H9 (cell line): Measurements from ENCODE around the gene CATSPERB. TPM values are rescaled to one million over a fixed set of nuclear protein-coding genes. Genes with fewer than 3 reads are reported as not detected.

Experiments
- DNase-seq: peaks from one replicate; pipeline ENCODE4 v3.0.0-alpha.2; 2017
- H2AFZ ChIP-seq: one replicate; pipeline ENCODE4 v1.6.1; 2013; ENCODE audit warnings: mild to moderate bottlenecking, low read length, control low read depth, moderate library complexity
- H2AK5ac ChIP-seq: 2 replicates; pipeline ENCODE4 v1.6.1; 2013; ENCODE audit warnings: low read length, control low read depth, mixed read lengths; ENCODE audit not compliant: insufficient read length
- H2BK120ac ChIP-seq: one replicate; pipeline ENCODE4 v1.6.1; 2013; ENCODE audit warnings: low read depth, mild to moderate bottlenecking, low read length, control low read depth, inconsistent platforms; ENCODE audit not compliant: poor library complexity, severe bottlenecking
- H2BK12ac ChIP-seq: 2 replicates; pipeline ENCODE4 v1.6.1; 2013; ENCODE audit warnings: low read length, control low read depth, mixed read lengths, low read depth; ENCODE audit not compliant: insufficient read length
- H2BK15ac ChIP-seq: 2 replicates; pipeline ENCODE4 v1.6.1; 2013; ENCODE audit warnings: low read depth, low read length, control low read depth
- H2BK20ac ChIP-seq: one replicate; pipeline ENCODE4 v1.6.1; 2013; ENCODE audit warnings: low read depth, mild to moderate bottlenecking, low read length, control low read depth, inconsistent platforms; ENCODE audit not compliant: poor library complexity, severe bottlenecking
- H2BK5ac ChIP-seq: 2 replicates; pipeline ENCODE4 v1.6.1; 2013; ENCODE audit warnings: low read length, control low read depth, mixed read lengths; ENCODE audit not compliant: insufficient read length
- H3K14ac ChIP-seq: 2 replicates; pipeline ENCODE4 v1.6.1; 2013; ENCODE audit warnings: low read length, control low read depth; ENCODE audit not compliant: insufficient read depth
- H3K18ac ChIP-seq: 2 replicates; pipeline ENCODE4 v1.6.1; 2013; ENCODE audit warnings: low read depth, mild to moderate bottlenecking, mixed read lengths, low read length, control low read depth; ENCODE audit not compliant: insufficient read length
- H3K23ac ChIP-seq: 2 replicates; pipeline ENCODE4 v1.6.1; 2013; ENCODE audit warnings: low read length, control low read depth, mixed read lengths, low read depth; ENCODE audit not compliant: insufficient read length
- H3K23me2 ChIP-seq: 2 replicates; pipeline ENCODE4 v1.6.1; 2013; ENCODE audit warnings: low read depth, mild to moderate bottlenecking, mixed read lengths, low read length, control low read depth; ENCODE audit not compliant: insufficient read length, poor library complexity, severe bottlenecking
- H3K27ac ChIP-seq: 2 replicates; pipeline ENCODE4 v1.5.1; 2013; ENCODE audit warnings: low read length, control low read depth, mixed read lengths, low read depth; ENCODE audit not compliant: insufficient read length
- H3K27me3 ChIP-seq: 2 replicates; pipeline ENCODE4 v1.6.1; 2013; ENCODE audit warnings: low read length, control low read depth, inconsistent platforms; ENCODE audit not compliant: insufficient read depth
- H3K4ac ChIP-seq: 2 replicates; pipeline ENCODE4 v1.6.1; 2013; ENCODE audit warnings: low read depth, mild to moderate bottlenecking, control low read depth, inconsistent platforms, low read length, moderate library complexity
- H3K4me1 ChIP-seq: 2 replicates; pipeline ENCODE4 v1.6.1; 2013; ENCODE audit warnings: low read length, control low read depth, inconsistent platforms; ENCODE audit not compliant: insufficient read depth
- H3K4me2 ChIP-seq: 2 replicates; pipeline ENCODE4 v1.6.1; 2013; ENCODE audit warnings: low read length, control low read depth, mixed read lengths; ENCODE audit not compliant: insufficient read length, insufficient read depth
- H3K56ac ChIP-seq: 2 replicates; pipeline ENCODE4 v1.6.1; 2013; ENCODE audit warnings: low read depth, mild to moderate bottlenecking, mixed read lengths, low read length, control low read depth; ENCODE audit not compliant: insufficient read length
- H3K79me1 ChIP-seq: 2 replicates; pipeline ENCODE4 v1.6.1; 2013; ENCODE audit warnings: low read depth, mild to moderate bottlenecking, moderate library complexity, low read length, control low read depth, inconsistent platforms; ENCODE audit not compliant: insufficient read depth, poor library complexity, severe bottlenecking
- H3K79me2 ChIP-seq: 2 replicates; pipeline ENCODE4 v1.6.1; 2013; ENCODE audit warnings: low read length, control low read depth, inconsistent platforms; ENCODE audit not compliant: insufficient read depth
- H3K9ac ChIP-seq: 2 replicates; pipeline ENCODE4 v1.6.1; 2013; ENCODE audit warnings: low read length, control low read depth, mixed read lengths; ENCODE audit not compliant: insufficient read length; ENCODE audit errors: extremely low read depth
- H3K9me3 ChIP-seq: one replicate; pipeline ENCODE4 v1.6.1; 2013; ENCODE audit warnings: low read depth, low read length, inconsistent platforms; ENCODE audit not compliant: control insufficient read depth
- H3T11ph ChIP-seq: one replicate; pipeline ENCODE4 v1.6.1; 2013; ENCODE audit warnings: mild to moderate bottlenecking, low read length, control low read depth, inconsistent platforms
- H4K20me1 ChIP-seq: one replicate; pipeline ENCODE4 v1.6.1; 2013; ENCODE audit not compliant: control insufficient read depth, insufficient read length, insufficient read depth
- H4K5ac ChIP-seq: 2 replicates; pipeline ENCODE4 v1.6.1; 2013; ENCODE audit warnings: low read depth, mild to moderate bottlenecking, mixed read lengths, low read length, control low read depth; ENCODE audit not compliant: insufficient read length
- H4K8ac ChIP-seq: replicated peaks from 2 replicates; pipeline ENCODE4 v1.6.1; 2013; ENCODE audit warnings: low read length, control low read depth, mixed read lengths, low read depth; ENCODE audit not compliant: insufficient read length
- H4K91ac ChIP-seq: 2 replicates; pipeline ENCODE4 v1.6.1; 2013; ENCODE audit warnings: low read depth, mild to moderate bottlenecking, moderate library complexity, mixed read lengths, low read length, control low read depth; ENCODE audit not compliant: insufficient read length
- H3K27ac Mint-ChIP-seq, 3 experiments: 2 replicates in 2 of 3; 3 replicates in 1 of 3; pipeline ENCODE4 v1.8.0; 2020 to 2021; ENCODE audit warnings: mixed read lengths in 3 of 3, mild to moderate bottlenecking in 1 of 3, moderate library complexity in 1 of 3
- H3K27me3 Mint-ChIP-seq: 2 replicates; pipeline ENCODE4 v1.8.0; 2021; ENCODE audit warnings: low read depth, mild to moderate bottlenecking, moderate library complexity, mixed read lengths
- H3K36me3 Mint-ChIP-seq, 3 experiments: 2 replicates in 2 of 3; 3 replicates in 1 of 3; pipeline ENCODE4 v1.8.0; 2020 to 2021; ENCODE audit warnings: low read depth in 3 of 3, mixed read lengths in 3 of 3; ENCODE audit not compliant: insufficient read depth in 1 of 3
- H3K4me1 Mint-ChIP-seq, 2 experiments: 2 replicates each; pipeline ENCODE4 v1.8.0; 2020; ENCODE audit warnings: mixed read lengths in 2 of 2
- H3K4me3 Mint-ChIP-seq, 2 experiments: 2 replicates in 1 of 2; 3 replicates in 1 of 2; pipeline ENCODE4 v1.8.0; 2020 to 2021; ENCODE audit warnings: mild to moderate bottlenecking in 2 of 2, mixed read lengths in 2 of 2, moderate library complexity in 1 of 2
- H3K9me3 Mint-ChIP-seq, 2 experiments: 2 replicates in 1 of 2; 3 replicates in 1 of 2; pipeline ENCODE4 v1.8.0; 2020; ENCODE audit warnings: mild to moderate bottlenecking in 2 of 2, mixed read lengths in 2 of 2, moderate library complexity in 1 of 2
- CTCF ChIP-seq: fragments of 200-600 bp; sonication (generic); conservative IDR thresholded peaks from 3 replicates; pipeline ENCODE4 v1.8.0; 2021; ENCODE audit warnings: antibody characterized with exemption, mild to moderate bottlenecking
- WGBS: extraction: QIAGEN DNeasy Blood & Tissue Kit; methylation state at CpG from one replicate; pipeline ENCODE4 v1.1.7; 2013; ENCODE audit warnings: missing lambda C conversion rate, low lambda C conversion rate, mixed read lengths; ENCODE audit not compliant: insufficient read length; ENCODE audit errors: extremely low coverage; 5-methylcytosine and 5-hydroxymethylcytosine counted together
- total RNA-seq: library from RNA; stranded (reverse); gene quantifications from 2 replicates; pipeline ENCODE4 v1.2.1, GENCODE V29; 2021

CATSPERB gene
- total RNA-seq, 1 experiment from 2014 or later = 0.48 TPM

DNA sequence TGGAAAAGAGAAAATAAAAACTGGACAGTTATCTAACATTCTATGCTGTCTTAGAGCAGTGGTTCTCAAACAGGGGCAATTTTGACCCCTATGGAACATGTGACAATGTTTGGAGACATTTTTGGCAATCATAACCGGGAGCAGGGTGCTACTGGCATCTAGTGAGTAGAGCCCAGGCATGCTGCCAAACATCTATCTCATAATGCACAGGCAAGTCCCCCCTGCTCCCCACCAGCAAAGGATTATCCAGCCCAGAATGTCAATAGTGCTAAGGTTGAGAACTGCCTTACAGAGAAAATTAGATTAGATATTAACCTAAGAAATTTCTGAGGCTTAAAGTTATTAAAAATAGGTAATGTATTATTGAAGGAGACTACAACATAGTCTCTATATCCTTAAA, 22.9 kb upstream of the CATSPERB start:
- TF ChIP-seq CTCF = no peak
- no peak overlapping the region for H4K91ac ChIP-seq
- DNase-seq = no peak
- no peaks in the 10 kb centered on the region for H3K9me3 ChIP-seq
- H2BK12ac ChIP-seq = no peak overlapping the region
- H3T11ph ChIP-seq = no peak overlapping the region
- Mint-ChIP-seq H3K9me3 (no peaks in the 10 kb centered on the region), H3K27me3 (no peaks in the 10 kb centered on the region), H3K4me1 (peaks cover 15 to 19% of the 10 kb centered on the region in 2 experiments), H3K36me3 (0 out of 7 replicates have a peak, but pooled peaks cover 0 to 2% (median 0%) of the 10 kb centered on the region in 3 experiments), H3K4me3 (no peak overlapping the region), H3K27ac (no peak overlapping the region)
- no peak overlapping the region for H3K14ac ChIP-seq
- H4K8ac ChIP-seq = no peak overlapping the region
- H3K27ac ChIP-seq = no peak overlapping the region
- H3K27me3 ChIP-seq = no peaks in the 10 kb centered on the region
- no peaks in the 10 kb centered on the region for H4K20me1 ChIP-seq
- H3K23me2 ChIP-seq = no peaks in the 10 kb centered on the region
- no peak overlapping the region for H3K23ac ChIP-seq
- no peaks in the 10 kb centered on the region for H3K79me1 ChIP-seq
- no CpG with 5 or more reads among the region's 1 CpG for WGBS
- H2AFZ ChIP-seq = no peak overlapping the region
- no peak overlapping the region for H3K18ac ChIP-seq
- no peak overlapping the region for H2BK15ac ChIP-seq
- H3K4me2 ChIP-seq = no peak overlapping the region
- H2BK5ac ChIP-seq = no peak overlapping the region
- H3K9ac ChIP-seq = no peak overlapping the region
- no peaks in the 10 kb centered on the region; the same call in 1 of the 2 replicates for H3K4me1 ChIP-seq
- H2BK20ac ChIP-seq = no peak overlapping the region
- no peak overlapping the region for H3K4ac ChIP-seq
- H3K79me2 ChIP-seq = no peaks in the 10 kb centered on the region
- H3K56ac ChIP-seq = no peak overlapping the region
- H2BK120ac ChIP-seq = no peak overlapping the region
- no peak overlapping the region for H2AK5ac ChIP-seq
- no peak overlapping the region for H4K5ac ChIP-seq
